Mesenchymal stem cell (in vitro differentiated cells and primary cell): ENCODE measurements around the gene VWA5A.

Experiments used
- DNase-seq: peaks from one replicate; pipeline ENCODE4 v3.0.0-alpha.2; 2013
- H2AFZ ChIP-seq: one replicate; pipeline ENCODE4 v1.6.1; 2013; ENCODE audit warnings: low read depth, mild to moderate bottlenecking, control low read depth, inconsistent platforms, low read length, moderate library complexity
- H2AK5ac ChIP-seq: 2 replicates; pipeline ENCODE4 v1.6.1; 2013; ENCODE audit warnings: low read length, moderate library complexity, mild to moderate bottlenecking, inconsistent platforms; ENCODE audit not compliant: severe bottlenecking
- H2BK120ac ChIP-seq: one replicate; pipeline ENCODE4 v1.6.1; 2013; ENCODE audit warnings: low read depth, mild to moderate bottlenecking, inconsistent platforms, low read length, moderate library complexity
- H2BK12ac ChIP-seq, 2 experiments: one replicate each; pipeline ENCODE4 v1.6.1; 2013; ENCODE audit warnings: inconsistent platforms in 2 of 2, low read length in 2 of 2, mild to moderate bottlenecking in 2 of 2, moderate library complexity in 2 of 2, control low read depth in 1 of 2
- H2BK15ac ChIP-seq: one replicate; pipeline ENCODE4 v1.6.1; 2013; ENCODE audit warnings: mild to moderate bottlenecking, low read depth, inconsistent platforms; ENCODE audit not compliant: poor library complexity, severe bottlenecking
- H2BK5ac ChIP-seq: 2 replicates; pipeline ENCODE4 v1.6.1; 2013; ENCODE audit warnings: low read depth, mild to moderate bottlenecking, low read length, control low read depth, inconsistent platforms; ENCODE audit not compliant: poor library complexity, severe bottlenecking
- H3K14ac ChIP-seq, 2 experiments: one replicate each; pipeline ENCODE4 v1.6.1; 2013; ENCODE audit warnings: inconsistent platforms in 2 of 2, low read length in 2 of 2, control low read depth in 1 of 2, mild to moderate bottlenecking in 1 of 2, moderate library complexity in 1 of 2
- H3K18ac ChIP-seq, 2 experiments: one replicate each; pipeline ENCODE4 v1.6.1; 2013; ENCODE audit warnings: inconsistent platforms in 2 of 2, low read length in 2 of 2, control low read depth in 1 of 2, low read depth in 1 of 2, mild to moderate bottlenecking in 1 of 2
- H3K23ac ChIP-seq, 2 experiments: one replicate each; pipeline ENCODE4 v1.6.1; 2013; ENCODE audit warnings: inconsistent platforms in 2 of 2, low read length in 2 of 2, mild to moderate bottlenecking in 2 of 2, moderate library complexity in 2 of 2, control low read depth in 1 of 2
- H3K27ac ChIP-seq: 2 replicates; pipeline ENCODE4 v1.5.1; 2013; ENCODE audit warnings: mild to moderate bottlenecking, moderate library complexity, low read length, control low read depth, inconsistent platforms; ENCODE audit not compliant: poor library complexity, severe bottlenecking
- H3K27me3 ChIP-seq, 2 experiments: 2 replicates each; pipeline versions ENCODE4 v1.6.1 to v1.7.0; 2013; ENCODE audit warnings: low read length in 2 of 2, mild to moderate bottlenecking in 2 of 2, moderate library complexity in 2 of 2, control low read depth in 1 of 2, inconsistent platforms in 1 of 2; ENCODE audit not compliant: control insufficient read depth in 1 of 2, insufficient read depth in 1 of 2
- H3K36me3 ChIP-seq, 2 experiments: 2 replicates each; pipeline versions ENCODE4 v1.6.1 to v1.7.0; 2013; ENCODE audit warnings: low read length in 2 of 2, control low read depth in 1 of 2, inconsistent platforms in 1 of 2, low read depth in 1 of 2, mild to moderate bottlenecking in 1 of 2; ENCODE audit not compliant: insufficient read depth in 2 of 2, control insufficient read depth in 1 of 2
- H3K4ac ChIP-seq, 2 experiments: one replicate each; pipeline ENCODE4 v1.6.1; 2013; ENCODE audit warnings: inconsistent platforms in 2 of 2, low read length in 2 of 2, mild to moderate bottlenecking in 2 of 2, moderate library complexity in 2 of 2, control low read depth in 1 of 2, low read depth in 1 of 2
- H3K4me1 ChIP-seq: 2 replicates; pipeline ENCODE4 v1.6.1; 2013; ENCODE audit warnings: low read depth, low read length, control low read depth; ENCODE audit not compliant: control insufficient read depth, insufficient read depth
- H3K4me2 ChIP-seq: 2 replicates; pipeline ENCODE4 v1.6.1; 2013; ENCODE audit warnings: low read length, mild to moderate bottlenecking, inconsistent platforms; ENCODE audit not compliant: poor library complexity, severe bottlenecking
- H3K4me3 ChIP-seq, 2 experiments: 2 replicates each; pipeline versions ENCODE4 v1.5.1 to v1.7.0; 2013; ENCODE audit warnings: low read length in 2 of 2, mild to moderate bottlenecking in 2 of 2, control low read depth in 1 of 2, low read depth in 1 of 2; ENCODE audit not compliant: insufficient read depth in 1 of 2
- H3K79me1 ChIP-seq: replicated peaks from 2 replicates; pipeline ENCODE4 v1.6.1; 2013; ENCODE audit warnings: mild to moderate bottlenecking, control low read depth, low read length, inconsistent platforms; ENCODE audit not compliant: poor library complexity, severe bottlenecking
- H3K9ac ChIP-seq: 2 replicates; pipeline ENCODE4 v1.7.0; 2013; ENCODE audit warnings: mild to moderate bottlenecking, low read length, moderate library complexity
- H3K9me3 ChIP-seq: 2 replicates; pipeline ENCODE4 v1.7.0; 2013; ENCODE audit warnings: mild to moderate bottlenecking, low read length; ENCODE audit not compliant: control insufficient read depth
- H4K8ac ChIP-seq: one replicate; pipeline ENCODE4 v1.6.1; 2013; ENCODE audit warnings: inconsistent platforms, mild to moderate bottlenecking, low read length, moderate library complexity
- H4K91ac ChIP-seq: one replicate; pipeline ENCODE4 v1.6.1; 2013; ENCODE audit warnings: mild to moderate bottlenecking, low read length, inconsistent platforms
- WGBS: methylation state at CpG from one replicate; pipeline ENCODE4 v1.1.7; 2013; ENCODE audit warnings: mixed read lengths; 5-methylcytosine and 5-hydroxymethylcytosine counted together

VWA5A gene

GRCh38 chr11:124075492-124075840, 39.8 kb upstream of the VWA5A start:
- H2BK5ac ChIP-seq, result no peak overlapping the region
- H2AK5ac ChIP-seq, result no peak overlapping the region
- no peak overlapping the region for H3K27ac ChIP-seq
- 94% methylated on average over 6 of the region's 6 CpGs for WGBS
- no peak overlapping the region for H3K4ac ChIP-seq
- no peak overlapping the region for H3K14ac ChIP-seq
- H2BK12ac ChIP-seq, result peak overlapping the region in 1 of 2 experiments; percentile 79
- DNase-seq, result no peak
- H3K36me3 ChIP-seq, result no peaks in the 10 kb centered on the region
- H3K18ac ChIP-seq, result peak overlapping the region; percentile 9 to 63
- H2AFZ ChIP-seq, result no peak overlapping the region
- no peak overlapping the region for H2BK15ac ChIP-seq
- H3K4me2 ChIP-seq, result no peak overlapping the region
- no peaks in the 10 kb centered on the region for H3K79me1 ChIP-seq
- H4K91ac ChIP-seq, result peak overlapping the region; percentile 58
- no peak overlapping the region for H2BK120ac ChIP-seq
- no peaks in the 10 kb centered on the region for H3K9me3 ChIP-seq
- no peak overlapping the region for H3K23ac ChIP-seq
- H3K4me3 ChIP-seq, result peak overlapping the region in 1 of 2 experiments; percentile 79
- H4K8ac ChIP-seq, result no peak overlapping the region
- H3K4me1 ChIP-seq, result peaks cover 3% of the 10 kb centered on the region
- H3K27me3 ChIP-seq, result peaks cover 0 to 33% of the 10 kb centered on the region in 2 experiments
- peak overlapping the region; percentile 63 for H3K9ac ChIP-seq

- H3K9ac ChIP-seq, result peak overlapping the region; percentile 63
- no peak overlapping the region for H3K27ac ChIP-seq
- no peak overlapping the region for H2AFZ ChIP-seq
- H2AK5ac ChIP-seq, result no peak overlapping the region
- H2BK5ac ChIP-seq, result no peak overlapping the region
- H3K14ac ChIP-seq, result peak overlapping the region in 1 of 2 experiments; percentile 30
- H3K4me2 ChIP-seq, result no peak overlapping the region
- WGBS, result 95% methylated on average over 29 of the region's 36 CpGs
- no peak for DNase-seq
- no peaks in the 10 kb centered on the region for H3K79me1 ChIP-seq
- peak overlapping the region; percentile 70 for H4K91ac ChIP-seq
- peak overlapping the region in 1 of 2 experiments; percentile 83 for H2BK12ac ChIP-seq
- peak overlapping the region; percentile 69 for H4K8ac ChIP-seq
- H3K4me1 ChIP-seq, result peaks cover 3% of the 10 kb centered on the region
- H3K9me3 ChIP-seq, result no peaks in the 10 kb centered on the region
- no peak overlapping the region for H3K23ac ChIP-seq
- peak overlapping the region; percentile 27 for H2BK120ac ChIP-seq
- H3K4me3 ChIP-seq, result peak overlapping the region in 1 of 2 experiments; percentile 79
- peak overlapping the region in 1 of 2 experiments; percentile 18 for H3K18ac ChIP-seq
- H3K36me3 ChIP-seq, result no peaks in the 10 kb centered on the region
- H3K4ac ChIP-seq, result peak overlapping the region in 1 of 2 experiments; percentile 13
- H2BK15ac ChIP-seq, result no peak overlapping the region
- peaks cover 0 to 28% of the 10 kb centered on the region in 2 experiments for H3K27me3 ChIP-seq
Measured at GRCh38 chr11:124075841-124076651, 39.2 kb upstream of the VWA5A start.

- H4K8ac ChIP-seq, result no peak overlapping the region
- no peak overlapping the region for H2AK5ac ChIP-seq
- H3K79me1 ChIP-seq, result no peaks in the 10 kb centered on the region
- no peaks in the 10 kb centered on the region for H3K9me3 ChIP-seq
- no peak overlapping the region for H3K18ac ChIP-seq
- no peak overlapping the region for H3K27ac ChIP-seq
- H3K4me2 ChIP-seq, result no peak overlapping the region
- DNase-seq, result no peak
- WGBS, result no CpG with 5 or more reads among the region's 1 CpG
- no peak overlapping the region for H4K91ac ChIP-seq
- no peak overlapping the region for H3K4ac ChIP-seq
- no peak overlapping the region for H2AFZ ChIP-seq
- peaks cover 0 to 27% of the 10 kb centered on the region in 2 experiments for H3K27me3 ChIP-seq
- no peak overlapping the region for H3K23ac ChIP-seq
- no peak overlapping the region for H2BK5ac ChIP-seq
- H3K9ac ChIP-seq, result no peak overlapping the region
- H2BK120ac ChIP-seq, result no peak overlapping the region
- peaks cover 3% of the 10 kb centered on the region for H3K4me1 ChIP-seq
- H3K36me3 ChIP-seq, result no peaks in the 10 kb centered on the region
- H3K4me3 ChIP-seq, result no peak overlapping the region
- no peak overlapping the region for H2BK15ac ChIP-seq
- no peak overlapping the region for H2BK12ac ChIP-seq
- H3K14ac ChIP-seq, result no peak overlapping the region
Measured at GRCh38 chr11:124077266-124077665, 38.0 kb upstream of the VWA5A start.

GRCh38 chr11:124078591-124078990, 36.7 kb upstream of the VWA5A start:
- Histone ChIP-seq H2AFZ (no peak overlapping the region), H2BK12ac (peak overlapping the region in 1 of 2 experiments; percentile 68), H2BK120ac (no peak overlapping the region), H2BK5ac (no peak overlapping the region), H3K9me3 (no peaks in the 10 kb centered on the region), H3K36me3 (no peaks in the 10 kb centered on the region), H3K14ac (no peak overlapping the region), H3K4ac (no peak overlapping the region), H3K9ac (no peak overlapping the region), H3K4me1 (peaks cover 3% of the 10 kb centered on the region), H3K27ac (no peak overlapping the region), H4K91ac (peak overlapping the region; percentile 6), H2AK5ac (no peak overlapping the region), H3K23ac (no peak overlapping the region), H3K18ac (no peak overlapping the region), H3K27me3 (peaks cover 0 to 29% of the 10 kb centered on the region in 2 experiments), H2BK15ac (no peak overlapping the region), H3K4me3 (no peak overlapping the region), H3K79me1 (no peaks in the 10 kb centered on the region), H3K4me2 (no peak overlapping the region), H4K8ac (no peak overlapping the region)
- WGBS, result 18% methylated on average over 1 of the region's 2 CpGs
- DNase-seq, result no peak
